ENCODE data around the gene CRMP1. TPM values are rescaled to one million over a fixed set of nuclear protein-coding genes. Genes with fewer than 3 reads are reported as not detected.

Gene CRMP1
- total and polyA plus RNA-seq, 2 of the 8 experiments (the other 6 are each of a cell fraction or from before 2014, with no cell fraction given) = 120 to 131 TPM

- TF ChIP-seq KDM1A (IDR thresholded peaks at IDR 0.05; ENCODE audit: borderline replicate concordance, low read length) = no peak
- TF ChIP-seq TCF12 (IDR thresholded peaks at IDR 0.05; ENCODE audit: low read depth, low read length) = no peak
- no peak for TF ChIP-seq GABPA (IDR thresholded peaks at IDR 0.05; ENCODE audit: borderline replicate concordance, insufficient read depth, low read length)
- TF ChIP-seq SIX5 (IDR thresholded peaks at IDR 0.05; ENCODE audit: low read depth, low read length) = no peak
- no peak for TF ChIP-seq SRF (IDR thresholded peaks at IDR 0.05; ENCODE audit: low read depth, low read length)
- TF ChIP-seq TEAD4 (IDR thresholded peaks at IDR 0.05; ENCODE audit: low read depth, low read length) = no peak
Observed at GRCh38 chr4:5787311-5787710, 105.6 kb downstream of the CRMP1 start (continued).

Data from H1 (cell line).